ENCODE data around the gene LY6G5C.

DNA sequence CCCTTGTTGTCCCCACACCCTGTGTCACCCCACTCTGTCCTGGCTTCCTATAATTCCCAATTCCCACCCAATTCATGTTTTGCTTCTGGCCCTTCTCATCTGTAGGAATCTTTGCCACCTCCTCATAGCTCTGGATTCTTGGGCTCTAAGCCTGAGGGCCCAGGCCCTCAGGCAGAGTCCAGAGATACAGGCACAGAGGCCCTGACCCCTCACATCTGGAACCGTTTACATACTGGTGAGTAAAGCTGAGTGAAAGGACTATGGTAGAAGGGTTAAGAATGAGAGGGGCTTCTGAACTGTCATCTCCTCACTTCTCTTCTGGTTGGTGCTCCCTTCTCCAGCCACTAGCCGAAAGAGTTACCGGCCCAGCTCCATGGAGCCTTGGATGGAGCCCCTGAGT, 46.7 kb downstream of the LY6G5C start:
- no peak for TF ChIP-seq SRSF7 (optimal IDR thresholded peaks at IDR 0.05; ENCODE audit: low read depth, low read length)
- no peak for TF ChIP-seq ZNF41 (CRISPR knock-in tag; conservative IDR thresholded peaks at IDR 0.05)
- TF ChIP-seq CTCF (IDR thresholded peaks at IDR 0.05 in 2 of 3, conservative IDR thresholded peaks at IDR 0.05 in 1 of 3; ENCODE audit: insufficient read depth in 2 of 3, low read depth in 1 of 3, low read length in 3 of 3): no peak
- TF ChIP-seq TBL1XR1 (IDR thresholded peaks at IDR 0.05; ENCODE audit: low read length in 2 of 2): no peak
- TF ChIP-seq, protein P1, sequence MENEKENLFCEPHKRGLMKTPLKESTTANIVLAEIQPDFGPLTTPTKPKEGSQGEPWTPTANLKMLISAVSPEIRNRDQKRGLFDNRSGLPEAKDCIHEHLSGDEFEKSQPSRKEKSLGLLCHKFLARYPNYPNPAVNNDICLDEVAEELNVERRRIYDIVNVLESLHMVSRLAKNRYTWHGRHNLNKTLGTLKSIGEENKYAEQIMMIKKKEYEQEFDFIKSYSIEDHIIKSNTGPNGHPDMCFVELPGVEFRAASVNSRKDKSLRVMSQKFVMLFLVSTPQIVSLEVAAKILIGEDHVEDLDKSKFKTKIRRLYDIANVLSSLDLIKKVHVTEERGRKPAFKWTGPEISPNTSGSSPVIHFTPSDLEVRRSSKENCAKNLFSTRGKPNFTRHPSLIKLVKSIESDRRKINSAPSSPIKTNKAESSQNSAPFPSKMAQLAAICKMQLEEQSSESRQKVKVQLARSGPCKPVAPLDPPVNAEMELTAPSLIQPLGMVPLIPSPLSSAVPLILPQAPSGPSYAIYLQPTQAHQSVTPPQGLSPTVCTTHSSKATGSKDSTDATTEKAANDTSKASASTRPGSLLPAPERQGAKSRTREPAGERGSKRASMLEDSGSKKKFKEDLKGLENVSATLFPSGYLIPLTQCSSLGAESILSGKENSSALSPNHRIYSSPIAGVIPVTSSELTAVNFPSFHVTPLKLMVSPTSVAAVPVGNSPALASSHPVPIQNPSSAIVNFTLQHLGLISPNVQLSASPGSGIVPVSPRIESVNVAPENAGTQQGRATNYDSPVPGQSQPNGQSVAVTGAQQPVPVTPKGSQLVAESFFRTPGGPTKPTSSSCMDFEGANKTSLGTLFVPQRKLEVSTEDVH (IDR thresholded peaks at IDR 0.05; ENCODE audit: low read depth, partially characterized antibody): no peak
- no peak for TF ChIP-seq KAT7 (CRISPR knock-in tag; IDR thresholded peaks at IDR 0.05; ENCODE audit: borderline replicate concordance)
